CD4-positive, alpha-beta memory T cell (primary cell): Measurements from ENCODE around the gene ABCD4. TPM values are rescaled to one million over a fixed set of nuclear protein-coding genes. Genes with fewer than 3 reads are reported as not detected.
A peak's percentile ranks its signal among the peaks of the same experiment; 100 is the strongest.

ENCODE experiments used
- CTCF ChIA-PET: fragments of 350-600 bp; sonication (Branson Sonifier 250); formaldehyde crosslinking; loops from one replicate; lab custom pipeline; 2021; ENCODE audit warnings: inconsistent platforms; ENCODE audit not compliant: partially characterized antibody; lab: Charles Lee
- POLR2A ChIA-PET: fragments of 350-600 bp; sonication (Branson Sonifier 250); formaldehyde crosslinking; loops from one replicate; lab custom pipeline; 2021; ENCODE audit not compliant: partially characterized antibody; lab: Charles Lee
- DNase-seq, 5 donors: peaks; one replicate each; pipeline versions ENCODE4 v3.0.0 to v3.0.0-alpha.2; 2020 to 2022; ENCODE audit warnings: mixed read lengths in 1 of 5
- H3K27ac ChIP-seq: one replicate; pipeline ENCODE4 v1.7.0; 2013; ENCODE audit warnings: low read depth, low read length
- H3K27me3 ChIP-seq: 2 replicates; pipeline ENCODE4 v1.7.0; 2013; ENCODE audit warnings: mild to moderate bottlenecking, low read length, moderate library complexity; ENCODE audit not compliant: insufficient read depth
- H3K36me3 ChIP-seq: 2 replicates; pipeline ENCODE4 v1.7.0; 2013; ENCODE audit warnings: mild to moderate bottlenecking, low read length, moderate library complexity; ENCODE audit not compliant: insufficient read depth
- H3K4me1 ChIP-seq: 2 replicates; pipeline ENCODE4 v1.7.0; 2013; ENCODE audit warnings: mild to moderate bottlenecking, low read length, moderate library complexity; ENCODE audit not compliant: insufficient read depth
- H3K4me3 ChIP-seq, 2 donors: one replicate each; pipeline ENCODE4 v1.7.0; 2013; ENCODE audit warnings: low read length in 2 of 2, mild to moderate bottlenecking in 1 of 2
- H3K9me3 ChIP-seq, 2 donors: one replicate each; pipeline ENCODE4 v1.7.0; 2013; ENCODE audit warnings: low read length in 2 of 2, control low read depth in 1 of 2; ENCODE audit not compliant: control insufficient read depth in 1 of 2
- H3K27ac Mint-ChIP-seq, 7 donors: one replicate each; pipeline ENCODE4 v1.8.0; 2020 to 2021; ENCODE audit warnings: mixed read lengths in 7 of 7, mild to moderate bottlenecking in 6 of 7, inconsistent platforms in 3 of 7, moderate library complexity in 3 of 7
- H3K27me3 Mint-ChIP-seq, 2 donors: one replicate each; pipeline ENCODE4 v1.8.0; 2020 to 2021; ENCODE audit warnings: mixed read lengths in 2 of 2
- H3K36me3 Mint-ChIP-seq, 2 donors: one replicate each; pipeline ENCODE4 v1.8.0; 2020 to 2021; ENCODE audit warnings: mixed read lengths in 2 of 2, inconsistent platforms in 1 of 2, mild to moderate bottlenecking in 1 of 2
- H3K4me1 Mint-ChIP-seq, 4 donors: one replicate each; pipeline ENCODE4 v1.8.0; 2020 to 2021; ENCODE audit warnings: mixed read lengths in 4 of 4, mild to moderate bottlenecking in 1 of 4
- H3K4me3 Mint-ChIP-seq, 8 donors: one replicate each; pipeline ENCODE4 v1.8.0; 2020 to 2021; ENCODE audit warnings: mixed read lengths in 8 of 8, mild to moderate bottlenecking in 7 of 8, moderate library complexity in 6 of 8, inconsistent platforms in 3 of 8
- H3K9me3 Mint-ChIP-seq, 8 donors: one replicate each; pipeline ENCODE4 v1.8.0; 2020 to 2021; ENCODE audit warnings: mixed read lengths in 8 of 8, mild to moderate bottlenecking in 5 of 8, inconsistent platforms in 3 of 8, moderate library complexity in 1 of 8
- intact Hi-C: fragments of 100-400 bp; cut with micrococcal nuclease; formaldehyde crosslinking; loops from one replicate; pipeline ENCODE4 v1.15.1; 2023
- polyA plus RNA-seq, 2 donors: library from polyadenylated mRNA; unstranded; fragments of 300-500 nt; fragmentation: Illumina TruSeq; gene quantifications; one replicate each; pipeline ENCODE4 v1.2.3, GENCODE V29; 2021
- total RNA-seq, 2 experiments: library from RNA; stranded (reverse); gene quantifications; one replicate each; pipeline ENCODE4 v1.2.3, GENCODE V29; 2021

The ABCD4 gene
- total and polyA plus RNA-seq, 4 experiments from 2014 or later, result 24.8 to 102 (median 63.1) TPM

DNA sequence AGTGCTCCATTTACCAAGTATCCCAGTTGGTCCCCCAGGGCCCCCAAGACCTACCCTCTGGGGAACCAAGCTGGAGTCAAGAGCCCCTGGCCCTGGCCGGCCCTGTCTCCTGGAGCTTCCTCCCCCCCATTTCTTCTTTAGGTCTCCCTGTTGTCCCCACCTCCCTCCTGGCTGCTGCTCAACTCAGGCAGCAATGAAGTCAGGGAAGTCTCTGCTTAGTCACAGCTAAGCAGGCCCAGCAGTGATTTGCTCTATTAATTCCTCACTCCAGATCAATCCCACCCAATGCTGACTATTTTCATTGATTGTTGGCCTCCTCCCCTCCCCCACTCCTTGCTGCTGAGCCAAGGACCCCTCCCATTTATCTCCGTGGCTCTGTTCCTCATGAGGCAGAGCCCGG, 35.1 kb downstream of the ABCD4 start:
- Mint-ChIP-seq H3K27ac (no peak overlapping the region), H3K4me3 (no peak overlapping the region), H3K4me1 (no peaks in the 10 kb centered on the region), H3K27me3 (peaks cover 6 to 9% of the 10 kb centered on the region in 2 donors), H3K36me3 (no peaks in the 10 kb centered on the region), H3K9me3 (no peaks in the 10 kb centered on the region)
- CTCF ChIA-PET, result interaction anchor here (1.5 to 2.2 kb wide), 2 partner anchors 10 to 16 kb away, joined by 4 to 7 read pairs; no protein-coding TSS in a partner anchor
- Histone ChIP-seq H3K4me1 (no peaks in the 10 kb centered on the region), H3K27me3 (no peaks in the 10 kb centered on the region), H3K27ac (no peak overlapping the region), H3K9me3 (no peaks in the 10 kb centered on the region), H3K4me3 (no peak overlapping the region), H3K36me3 (no peaks in the 10 kb centered on the region)
- DNase-seq, result no peak
- intact Hi-C loops, result no loop called here
- POLR2A ChIA-PET, result no interaction called here

GRCh38 chr14:74265301-74265965, 37.3 kb downstream of the ABCD4 start:
- Histone ChIP-seq H3K27me3 (no peaks in the 10 kb centered on the region), H3K27ac (no peak overlapping the region), H3K36me3 (no peaks in the 10 kb centered on the region), H3K4me3 (no peak overlapping the region), H3K9me3 (no peaks in the 10 kb centered on the region), H3K4me1 (no peaks in the 10 kb centered on the region)
- no peaks in the 10 kb centered on the region for H3K4me1 Mint-ChIP-seq
- no peaks in the 10 kb centered on the region for H3K9me3 Mint-ChIP-seq
- H3K27ac Mint-ChIP-seq, result peak overlapping the region in 1 of 7 donors; percentile 66
- no peaks in the 10 kb centered on the region for H3K36me3 Mint-ChIP-seq
- DNase-seq, result no peak
- H3K4me3 Mint-ChIP-seq, result no peak overlapping the region
- CTCF ChIA-PET, result interaction anchor here (1.1 to 2.2 kb wide), 3 partner anchors 8 to 14 kb away, joined by 3 to 7 read pairs (median 3); no protein-coding TSS in a partner anchor
- H3K27me3 Mint-ChIP-seq, result peaks cover 3 to 4% of the 10 kb centered on the region in 2 donors
- intact Hi-C loops, result no loop called here
- POLR2A ChIA-PET, result no interaction called here

- Histone ChIP-seq H3K27me3 (no peaks in the 10 kb centered on the region), H3K36me3 (no peaks in the 10 kb centered on the region), H3K4me3 (no peak overlapping the region), H3K4me1 (no peaks in the 10 kb centered on the region), H3K27ac (no peak overlapping the region), H3K9me3 (no peaks in the 10 kb centered on the region)
- CTCF ChIA-PET, result interaction anchor here (1.3 kb wide), 1 partner anchor 12 kb away, joined by 3 read pairs; no protein-coding TSS in a partner anchor
- intact Hi-C loops, result no loop called here
- no peaks in the 10 kb centered on the region for H3K9me3 Mint-ChIP-seq
- no peaks in the 10 kb centered on the region for H3K36me3 Mint-ChIP-seq
- POLR2A ChIA-PET, result no interaction called here
- no peak overlapping the region for H3K27ac Mint-ChIP-seq
- no peaks in the 10 kb centered on the region for H3K4me1 Mint-ChIP-seq
- DNase-seq, result no peak
- H3K27me3 Mint-ChIP-seq, result peaks cover 2 to 4% of the 10 kb centered on the region in 2 donors
- no peak overlapping the region for H3K4me3 Mint-ChIP-seq
Observed at GRCh38 chr14:74263921-74264320, 38.8 kb downstream of the ABCD4 start.

DNA sequence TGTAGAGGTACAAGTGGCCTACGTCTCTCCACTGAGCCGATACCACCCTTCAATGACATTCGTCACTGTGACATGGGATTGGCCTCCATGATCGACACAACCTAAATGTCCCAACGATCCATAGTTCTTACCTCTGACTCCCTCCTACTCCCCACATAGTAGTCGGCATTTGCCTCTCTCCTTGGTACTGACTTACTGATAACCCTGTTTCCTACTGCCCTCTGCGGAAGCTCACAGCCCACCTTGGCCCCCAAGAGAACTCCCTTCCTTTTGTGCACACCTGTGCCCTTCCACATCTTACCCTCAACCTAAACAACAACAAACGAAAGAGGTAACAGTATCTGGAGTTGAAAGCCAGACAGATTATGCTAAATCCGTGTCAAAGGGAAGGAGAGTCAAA, 39.6 kb downstream of the ABCD4 start:
- H3K27ac Mint-ChIP-seq, result no peak overlapping the region
- POLR2A ChIA-PET, result no interaction called here
- intact Hi-C loops, result no loop called here

DNA sequence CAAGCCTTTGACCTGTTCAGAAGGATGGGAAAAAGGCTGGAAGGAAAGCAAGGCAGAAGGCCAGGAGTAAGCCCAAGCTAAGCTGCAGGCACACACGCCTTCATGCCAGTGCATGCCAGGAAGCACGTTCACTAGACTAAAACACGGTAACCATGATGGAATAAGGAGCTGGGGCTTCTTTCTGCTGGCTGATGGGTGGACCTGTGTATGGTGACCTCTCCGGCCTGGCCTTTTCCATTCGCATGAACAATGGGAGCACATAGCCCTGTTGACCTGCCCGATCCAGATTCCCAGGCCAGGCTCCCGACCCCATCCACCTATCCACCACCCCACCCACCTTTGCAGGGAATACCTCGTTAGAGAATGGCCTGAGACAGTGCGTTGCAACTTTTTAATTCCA, 40.7 kb downstream of the ABCD4 start:
- H3K9me3 ChIP-seq, result no peaks in the 10 kb centered on the region
- CTCF ChIA-PET, result no interaction called here

More for the DNA sequence above, 39.6 kb downstream of the ABCD4 start:
- Histone ChIP-seq H3K9me3 (no peaks in the 10 kb centered on the region), H3K4me3 (no peak overlapping the region), H3K36me3 (no peaks in the 10 kb centered on the region), H3K4me1 (peaks cover 4% of the 10 kb centered on the region), H3K27me3 (no peaks in the 10 kb centered on the region), H3K27ac (no peak overlapping the region)
- CTCF ChIA-PET, result no interaction called here
- Mint-ChIP-seq H3K9me3 (no peaks in the 10 kb centered on the region), H3K36me3 (no peaks in the 10 kb centered on the region), H3K27me3 (peaks cover 0 to 4% of the 10 kb centered on the region in 2 donors), H3K4me1 (no peaks in the 10 kb centered on the region), H3K4me3 (no peak overlapping the region)
- DNase-seq, result no peak

DNA sequence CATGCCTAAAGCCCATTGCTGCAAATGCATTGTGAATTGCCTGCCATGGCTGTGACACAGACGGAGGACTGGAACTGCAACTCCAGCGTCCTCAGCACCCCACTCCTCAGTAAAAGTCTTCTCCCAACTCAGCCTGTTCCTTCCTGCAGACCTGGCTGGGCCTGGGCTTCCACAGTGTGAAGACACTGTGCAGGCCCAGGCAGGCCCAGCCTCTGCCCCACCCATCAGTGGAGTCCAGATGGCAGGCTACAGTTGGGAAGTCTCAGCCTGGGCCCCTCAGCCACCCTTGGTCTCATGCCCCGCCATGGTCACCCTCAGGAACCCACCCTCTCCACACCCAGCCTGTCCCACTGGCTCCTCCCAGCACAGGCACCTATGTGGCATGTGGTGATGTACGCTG, 41.4 kb downstream of the ABCD4 start:
- Histone ChIP-seq H3K27ac (no peak overlapping the region), H3K27me3 (no peaks in the 10 kb centered on the region), H3K4me1 (peaks cover 12% of the 10 kb centered on the region), H3K9me3 (no peaks in the 10 kb centered on the region), H3K4me3 (no peak overlapping the region), H3K36me3 (no peaks in the 10 kb centered on the region)
- ChIA-PET CTCF (no interaction called here), POLR2A (interaction anchor here (0.6 kb wide), 1 partner anchor 176 kb away, joined by 4 read pairs; no protein-coding TSS in a partner anchor)
- Mint-ChIP-seq H3K9me3 (no peaks in the 10 kb centered on the region), H3K27ac (no peak overlapping the region), H3K4me1 (peaks cover 3 to 11% (median 4%) of the 10 kb centered on the region in 4 donors), H3K36me3 (no peaks in the 10 kb centered on the region), H3K4me3 (peak overlapping the region in 2 of 8 donors; percentile 59 to 65), H3K27me3 (peaks cover 2 to 4% of the 10 kb centered on the region in 2 donors)
- no peak for DNase-seq
- intact Hi-C loops, result no loop called here

More for the DNA sequence above, 40.7 kb downstream of the ABCD4 start:
- H3K4me3 Mint-ChIP-seq, result no peak overlapping the region
- Histone ChIP-seq H3K27ac (no peak overlapping the region), H3K27me3 (no peaks in the 10 kb centered on the region), H3K4me1 (peaks cover 10% of the 10 kb centered on the region), H3K4me3 (no peak overlapping the region), H3K36me3 (no peaks in the 10 kb centered on the region)
- H3K9me3 Mint-ChIP-seq, result no peaks in the 10 kb centered on the region
- H3K4me1 Mint-ChIP-seq, result peaks cover 0 to 6% (median under 1%) of the 10 kb centered on the region in 4 donors
- H3K27me3 Mint-ChIP-seq, result peaks cover 0 to 4% of the 10 kb centered on the region in 2 donors
- intact Hi-C loops, result no loop called here
- H3K36me3 Mint-ChIP-seq, result no peaks in the 10 kb centered on the region
- no peak overlapping the region for H3K27ac Mint-ChIP-seq
- DNase-seq, result no peak
- POLR2A ChIA-PET, result no interaction called here

DNA sequence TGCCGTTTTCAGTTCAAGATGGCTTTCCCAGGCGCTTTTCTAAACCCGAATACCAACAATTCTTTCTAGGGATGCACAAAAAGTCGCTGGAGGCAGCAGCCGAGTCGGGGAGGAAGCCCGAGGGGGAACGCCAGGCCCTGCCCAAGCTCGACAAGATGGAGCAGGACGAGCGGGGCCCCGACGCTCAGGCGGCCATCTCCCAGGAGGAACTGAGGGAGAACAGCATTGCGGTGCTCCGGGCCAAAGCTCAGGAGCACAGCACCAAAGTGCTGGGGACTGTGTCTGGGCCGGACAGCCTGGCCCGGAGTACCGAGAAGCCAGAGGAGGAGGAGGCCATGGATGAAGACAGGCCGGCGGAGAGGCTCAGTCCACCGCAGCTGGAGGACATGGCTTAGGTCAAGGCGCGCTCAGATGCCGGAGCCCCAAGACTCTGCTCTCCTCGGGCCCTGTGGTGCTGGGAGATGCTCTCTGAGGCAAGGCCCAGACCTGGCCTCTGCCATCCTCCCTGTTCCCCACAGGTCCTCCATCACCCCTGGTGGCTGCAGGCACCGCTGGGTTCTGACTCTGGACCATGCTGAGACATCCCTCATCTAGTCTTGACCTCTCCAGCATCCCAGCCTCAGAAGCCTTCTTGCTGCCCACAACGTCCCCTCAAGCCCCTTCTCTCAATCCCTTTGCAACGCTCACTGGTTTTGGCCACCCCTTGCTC, 42.1 kb downstream of the ABCD4 start:
- no peak overlapping the region for H3K4me3 ChIP-seq
- H3K27ac ChIP-seq, result no peak overlapping the region
- ChIA-PET CTCF (no interaction called here), POLR2A (no interaction called here)
- H3K36me3 ChIP-seq, result no peaks in the 10 kb centered on the region
- no peaks in the 10 kb centered on the region for H3K27me3 ChIP-seq
- no peaks in the 10 kb centered on the region for H3K9me3 ChIP-seq
- H3K9me3 Mint-ChIP-seq, result no peaks in the 10 kb centered on the region
- H3K4me1 ChIP-seq, result peaks cover 12% of the 10 kb centered on the region
- peaks cover 3 to 11% (median 4%) of the 10 kb centered on the region in 4 donors for H3K4me1 Mint-ChIP-seq
- peak overlapping the region in 1 of 8 donors; percentile 65 for H3K4me3 Mint-ChIP-seq
- H3K36me3 Mint-ChIP-seq, result no peaks in the 10 kb centered on the region
- no peak overlapping the region for H3K27ac Mint-ChIP-seq
- peaks cover 2 to 4% of the 10 kb centered on the region in 2 donors for H3K27me3 Mint-ChIP-seq
- intact Hi-C loops, result no loop called here
- no peak for DNase-seq
